AG10803 (cell line): ENCODE measurements around the gene KCNK15.
"Not testable (repeated sequence)": the region's sequence is repeated elsewhere in the genome, so short reads cannot be mapped to it uniquely, and the experiment has no call there.

Experiments used
- DNase-seq: peaks from one replicate; pipeline ENCODE4 v3.0.0; 2010; ENCODE audit warnings: low read depth
- H3K4me3 ChIP-seq: 2 replicates; pipeline ENCODE4 v1.5.1; 2011; ENCODE audit warnings: mild to moderate bottlenecking, low read length, control low read depth
- CTCF ChIP-seq: conservative IDR thresholded peaks from 2 replicates; pipeline ENCODE4 v1.5.1; 2011; ENCODE audit warnings: mild to moderate bottlenecking, low read length, control low read depth, inconsistent platforms

Gene KCNK15

GRCh38 chr20:44745598-44746366 lies at the start of gene KCNK15:
Gene KCNK15 (plus strand): TSS chr20:44745865. CDS start chr20:44745911, 46 bp downstream.
- TF ChIP-seq CTCF = no peak
- H3K4me3 ChIP-seq = peak within 1 kb of the TSS; percentile 54
- DNase-seq = no peak

GRCh38 chr20:44696315-44696714 lies 49.4 kb upstream of the KCNK15 start:
- no peak for DNase-seq
- H3K4me3 ChIP-seq = no peak overlapping the region
- TF ChIP-seq CTCF = peak; percentile 12; the same call in 1 of the 2 replicates

GRCh38 chr20:44697041-44697440 lies 48.6 kb upstream of the KCNK15 start:
- not testable (repeated sequence) for H3K4me3 ChIP-seq, DNase-seq

- no peak overlapping the region for H3K4me3 ChIP-seq
- DNase-seq = no peak
- no peak for TF ChIP-seq CTCF
Observed at GRCh38 chr20:44698351-44698750, 47.3 kb upstream of the KCNK15 start.

- no peak overlapping the region for H3K4me3 ChIP-seq
- no peak for TF ChIP-seq CTCF
- DNase-seq = no peak
Observed at GRCh38 chr20:44700306-44700705, 45.4 kb upstream of the KCNK15 start.

GRCh38 chr20:44701118-44701857 lies 44.4 kb upstream of the KCNK15 start:
- H3K4me3 ChIP-seq = no peak overlapping the region
- peak; percentile 45 for DNase-seq
- TF ChIP-seq CTCF = no peak

GRCh38 chr20:44701858-44702256 lies 43.8 kb upstream of the KCNK15 start:
- H3K4me3 ChIP-seq = no peak overlapping the region
- TF ChIP-seq CTCF = no peak
- no peak for DNase-seq
